ENCODE results near the gene NANOS2. TPM values are rescaled to one million over a fixed set of nuclear protein-coding genes. Genes with fewer than 3 reads are reported as not detected.

The NANOS2 gene
- total and polyA plus RNA-seq, 2 experiments from 2014 or later = not detected

DNA sequence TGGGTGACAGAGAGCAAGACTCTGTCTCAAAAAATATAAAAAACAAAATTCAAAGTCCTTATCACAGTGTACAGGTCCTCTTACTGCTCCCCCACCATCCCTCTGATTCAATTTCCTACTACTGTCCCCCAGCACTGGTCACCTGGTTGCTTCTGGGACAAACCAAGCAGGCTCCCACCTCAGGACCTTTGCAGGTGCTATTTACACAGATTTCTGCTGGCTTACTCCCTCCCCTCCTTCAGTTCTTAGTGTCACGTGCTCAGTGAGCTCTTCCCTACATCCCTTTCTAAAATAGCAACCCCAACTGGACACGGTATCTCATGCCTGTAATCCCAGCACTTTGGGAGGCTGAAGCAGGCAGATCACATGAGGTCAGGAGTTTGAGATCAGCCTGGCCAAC, 34.6 kb downstream of the NANOS2 start:
- in situ Hi-C loops (cut with MboI) = no loop called here

GRCh38 chr19:45879055-45879454, 35.5 kb downstream of the NANOS2 start:
- in situ Hi-C loops (cut with MboI) = no loop called here
- H3K4me2 ChIP-seq (ENCODE audit: unreplicated experiment) = no peak overlapping the region
- WGBS, 2 experiments (ENCODE audit: low coverage in 1 of 2, low lambda C conversion rate in 2 of 2, missing lambda C conversion rate in 2 of 2) = 95 to 96% methylated on average over 4 to 8 of the region's 8 CpGs
- DNase-seq = no peak
- H2AFZ ChIP-seq = no peak overlapping the region
- H3K27ac ChIP-seq = no peak overlapping the region
- peaks cover 6% of the 10 kb centered on the region for H3K79me2 ChIP-seq (ENCODE audit: insufficient read depth)
- H3F3A ChIP-seq (ENCODE audit: insufficient read depth) = no peaks in the 10 kb centered on the region; the same call in 1 of the 2 replicates
- H3K9me3 ChIP-seq (ENCODE audit: low read depth) = no peaks in the 10 kb centered on the region
- no peak overlapping the region for H3K9ac ChIP-seq
- H3K36me3 ChIP-seq (ENCODE audit: low read depth) = no peaks in the 10 kb centered on the region
- H4K20me1 ChIP-seq (ENCODE audit: insufficient read depth) = no peaks in the 10 kb centered on the region
- no peaks in the 10 kb centered on the region for H3K9me2 ChIP-seq (ENCODE audit: insufficient read depth)
- no peaks in the 10 kb centered on the region for H3K27me3 ChIP-seq (replicated peaks; ENCODE audit: insufficient read depth)
- H3K4me3 ChIP-seq = no peak overlapping the region
- no peaks in the 10 kb centered on the region; the same call in 1 of the 2 replicates for H3K4me1 ChIP-seq (ENCODE audit: insufficient read depth)
- TF ChIP-seq EZH2phosphoT487 (IDR thresholded peaks at IDR 0.05; ENCODE audit: insufficient read depth, low read depth) (no peak), EZH2 (IDR thresholded peaks at IDR 0.05; ENCODE audit: insufficient read depth, poor library complexity, severe bottlenecking) (no peak)

More for the DNA sequence above, 34.6 kb downstream of the NANOS2 start:
- H3K79me2 ChIP-seq (ENCODE audit: insufficient read depth) = peaks cover 15% of the 10 kb centered on the region
- 37 to 44% methylated on average over 2 of the region's 2 CpGs for WGBS, 2 experiments (ENCODE audit: low coverage in 1 of 2, low lambda C conversion rate in 2 of 2, missing lambda C conversion rate in 2 of 2)
- H3K27me3 ChIP-seq (replicated peaks; ENCODE audit: insufficient read depth) = no peaks in the 10 kb centered on the region
- no peaks in the 10 kb centered on the region for H3K9me3 ChIP-seq (ENCODE audit: low read depth)
- H3K27ac ChIP-seq = no peak overlapping the region
- H3K4me1 ChIP-seq (ENCODE audit: insufficient read depth) = no peaks in the 10 kb centered on the region; the same call in 1 of the 2 replicates
- H3K9me2 ChIP-seq (ENCODE audit: insufficient read depth) = no peaks in the 10 kb centered on the region
- DNase-seq = no peak
- H3K4me2 ChIP-seq (ENCODE audit: unreplicated experiment) = no peak overlapping the region
- no peaks in the 10 kb centered on the region for H4K20me1 ChIP-seq (ENCODE audit: insufficient read depth)
- no peak overlapping the region for H2AFZ ChIP-seq
- no peaks in the 10 kb centered on the region; the same call in 1 of the 2 replicates for H3F3A ChIP-seq (ENCODE audit: insufficient read depth)
- H3K36me3 ChIP-seq (ENCODE audit: low read depth) = no peaks in the 10 kb centered on the region
- no peak overlapping the region for H3K4me3 ChIP-seq
- H3K9ac ChIP-seq = no peak overlapping the region
- TF ChIP-seq EZH2phosphoT487 (IDR thresholded peaks at IDR 0.05; ENCODE audit: insufficient read depth, low read depth) = no peak
- TF ChIP-seq EZH2 (IDR thresholded peaks at IDR 0.05; ENCODE audit: insufficient read depth, poor library complexity, severe bottlenecking) = no peak

DNA sequence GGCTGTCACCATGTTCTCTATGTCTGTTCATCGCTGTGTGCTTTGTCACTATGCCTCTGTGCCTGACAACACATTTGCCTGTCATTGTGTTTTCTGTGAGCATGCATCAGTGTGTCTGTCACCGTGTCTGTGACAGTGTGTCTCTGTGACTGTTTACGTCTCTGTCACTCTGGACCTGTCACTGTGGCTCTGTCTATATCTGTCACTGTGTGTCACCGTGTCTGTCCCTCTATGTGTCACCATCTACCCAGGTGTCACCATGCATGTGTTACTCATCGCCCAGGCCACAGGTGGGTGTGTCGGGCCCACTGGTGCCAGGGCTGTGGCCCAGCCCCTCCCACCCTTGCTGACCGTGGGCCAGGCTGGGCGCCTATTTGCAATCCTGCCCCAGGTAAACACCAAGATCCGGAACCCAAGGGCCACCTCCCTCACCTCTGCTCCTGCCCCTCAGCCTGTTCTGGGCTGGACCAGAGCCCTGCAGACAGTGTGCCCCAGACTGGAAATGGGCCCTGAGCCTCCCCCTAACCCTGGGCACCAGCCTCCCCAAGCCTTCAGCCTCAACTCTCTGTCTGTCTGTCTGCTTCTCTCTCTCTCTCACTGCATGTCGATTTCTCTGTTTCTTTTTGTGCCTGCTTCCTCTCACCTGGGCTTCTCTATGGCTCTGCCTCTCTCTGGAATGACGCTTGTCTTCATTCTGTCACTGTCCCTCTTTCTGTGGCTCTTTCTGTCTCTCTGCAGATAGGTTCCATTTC, 36.4 kb downstream of the NANOS2 start:
- no peak overlapping the region for H2AFZ ChIP-seq
- no peak for DNase-seq
- no peaks in the 10 kb centered on the region; the same call in 1 of the 2 replicates for H3F3A ChIP-seq (ENCODE audit: insufficient read depth)
- H3K79me2 ChIP-seq (ENCODE audit: insufficient read depth) = no peaks in the 10 kb centered on the region
- no peaks in the 10 kb centered on the region for H3K36me3 ChIP-seq (ENCODE audit: low read depth)
- in situ Hi-C loops (cut with MboI) = no loop called here
- no peaks in the 10 kb centered on the region for H4K20me1 ChIP-seq (ENCODE audit: insufficient read depth)
- TF ChIP-seq EZH2phosphoT487 (IDR thresholded peaks at IDR 0.05; ENCODE audit: insufficient read depth, low read depth) (no peak), EZH2 (IDR thresholded peaks at IDR 0.05; ENCODE audit: insufficient read depth, poor library complexity, severe bottlenecking) (no peak)
- H3K9ac ChIP-seq = no peak overlapping the region
- H3K27ac ChIP-seq = no peak overlapping the region
- H3K4me2 ChIP-seq (ENCODE audit: unreplicated experiment) = no peak overlapping the region
- H3K4me1 ChIP-seq (ENCODE audit: insufficient read depth) = no peaks in the 10 kb centered on the region; the same call in 1 of the 2 replicates
- 83 to 84% methylated on average over 11 of the region's 11 CpGs for WGBS, 2 experiments (ENCODE audit: low coverage in 1 of 2, low lambda C conversion rate in 2 of 2, missing lambda C conversion rate in 2 of 2)
- no peaks in the 10 kb centered on the region for H3K9me2 ChIP-seq (ENCODE audit: insufficient read depth)
- no peaks in the 10 kb centered on the region for H3K27me3 ChIP-seq (replicated peaks; ENCODE audit: insufficient read depth)
- no peak overlapping the region for H3K4me3 ChIP-seq
- H3K9me3 ChIP-seq (ENCODE audit: low read depth) = no peaks in the 10 kb centered on the region

- no peaks in the 10 kb centered on the region for H3K9me3 ChIP-seq (ENCODE audit: low read depth)
- no peaks in the 10 kb centered on the region for H4K20me1 ChIP-seq (ENCODE audit: insufficient read depth)
- 10 to 15% methylated on average over 28 to 41 of the region's 41 CpGs for WGBS, 2 experiments (ENCODE audit: low coverage in 1 of 2, low lambda C conversion rate in 2 of 2, missing lambda C conversion rate in 2 of 2)
- peak; percentile 28 for DNase-seq
- H2AFZ ChIP-seq = peak overlapping the region; percentile 85
- no peaks in the 10 kb centered on the region for H3K9me2 ChIP-seq (ENCODE audit: insufficient read depth)
- no peak overlapping the region for H3K27ac ChIP-seq
- no peaks in the 10 kb centered on the region for H3K27me3 ChIP-seq (replicated peaks; ENCODE audit: insufficient read depth)
- peak overlapping the region; percentile 35 for H3K4me2 ChIP-seq (ENCODE audit: unreplicated experiment)
- TF ChIP-seq EZH2phosphoT487 (IDR thresholded peaks at IDR 0.05; ENCODE audit: insufficient read depth, low read depth) = no peak
- no peak for TF ChIP-seq EZH2 (IDR thresholded peaks at IDR 0.05; ENCODE audit: insufficient read depth, poor library complexity, severe bottlenecking)
- H3K9ac ChIP-seq = peak overlapping the region; percentile 77
- H3F3A ChIP-seq (ENCODE audit: insufficient read depth) = no peaks in the 10 kb centered on the region; the same call in 1 of the 2 replicates
- no peak overlapping the region; the same call in 1 of the 2 replicates for H3K4me3 ChIP-seq
- H3K4me1 ChIP-seq (ENCODE audit: insufficient read depth) = no peaks in the 10 kb centered on the region
- H3K79me2 ChIP-seq (ENCODE audit: insufficient read depth) = no peaks in the 10 kb centered on the region
- H3K36me3 ChIP-seq (ENCODE audit: low read depth) = no peaks in the 10 kb centered on the region
- in situ Hi-C loops (cut with MboI) = no loop called here
Measured at GRCh38 chr19:45876411-45877197, 38.0 kb downstream of the NANOS2 start.
